ENCODE results near the gene CCDC61.

GRCh38 chr19:46032597-46033025 lies 37.3 kb downstream of the CCDC61 start:
- no peak for TF ChIP-seq EZH2 (IDR thresholded peaks at IDR 0.05)
- TF ChIP-seq POLR2AphosphoS5 (IDR thresholded peaks at IDR 0.05; ENCODE audit: borderline replicate concordance, low read depth, low read length), result no peak
